Measurements from ENCODE around the gene SLC26A6. TPM values are rescaled to one million over a fixed set of nuclear protein-coding genes. Genes with fewer than 3 reads are reported as not detected.
A peak's percentile ranks its signal among the peaks of the same experiment; 100 is the strongest.

SLC26A6 gene
- polyA plus RNA-seq, 3 donors, result 26.8 to 33.9 (median 29.0) TPM

DNA sequence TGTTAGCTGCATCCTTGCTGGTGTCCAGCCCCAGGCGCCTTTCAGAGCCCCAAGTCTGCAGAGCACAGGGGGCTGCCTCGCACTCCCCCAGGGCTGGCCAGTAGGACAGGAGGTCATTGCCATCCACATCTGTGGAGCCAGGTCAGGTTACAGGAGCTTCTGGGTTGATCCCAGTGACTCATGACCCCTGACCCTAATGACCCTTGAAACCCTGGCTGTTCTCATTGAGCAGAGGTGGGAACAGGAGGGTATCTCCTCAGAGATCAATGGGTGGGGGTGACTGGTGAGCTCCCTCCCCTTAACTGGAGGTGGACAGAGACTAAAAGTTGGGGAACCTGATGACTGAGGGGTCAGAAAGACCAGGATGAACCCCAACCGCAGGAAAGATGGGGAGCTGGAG is 6.1 kb upstream of the SLC26A6 start:
- no peak for DNase-seq (ENCODE audit: extremely low read depth in 1 of 11, low read depth in 9 of 11, low spot score in 4 of 11)

- no peak for DNase-seq (ENCODE audit: extremely low read depth in 1 of 11, low read depth in 9 of 11, low spot score in 4 of 11)
These were observed 4.8 kb upstream of the SLC26A6 start for GRCh38 chr3:48639944-48640606.

DNA sequence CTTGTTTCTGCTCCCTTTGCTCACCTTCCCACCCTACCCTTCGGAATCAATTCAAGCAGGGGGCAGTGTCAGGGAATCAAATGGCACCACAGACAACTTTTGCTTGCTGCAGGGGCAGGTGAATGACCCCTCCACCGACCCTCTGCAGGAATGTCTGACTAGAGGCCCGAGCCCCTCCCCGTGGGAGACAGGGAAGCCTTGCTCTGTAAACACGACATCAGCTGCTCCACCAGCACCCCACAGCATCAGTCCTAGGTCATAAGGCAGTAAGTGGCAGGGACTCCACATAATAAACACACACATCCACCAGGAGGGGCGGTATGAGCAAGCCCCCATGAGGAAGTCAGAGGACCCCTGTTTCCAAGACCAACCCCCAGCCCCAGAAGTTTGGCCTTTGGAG is 2.0 kb upstream of the SLC26A6 start:
- DNase-seq (ENCODE audit: extremely low read depth in 1 of 11, low read depth in 9 of 11, low spot score in 4 of 11), result no peak

DNA sequence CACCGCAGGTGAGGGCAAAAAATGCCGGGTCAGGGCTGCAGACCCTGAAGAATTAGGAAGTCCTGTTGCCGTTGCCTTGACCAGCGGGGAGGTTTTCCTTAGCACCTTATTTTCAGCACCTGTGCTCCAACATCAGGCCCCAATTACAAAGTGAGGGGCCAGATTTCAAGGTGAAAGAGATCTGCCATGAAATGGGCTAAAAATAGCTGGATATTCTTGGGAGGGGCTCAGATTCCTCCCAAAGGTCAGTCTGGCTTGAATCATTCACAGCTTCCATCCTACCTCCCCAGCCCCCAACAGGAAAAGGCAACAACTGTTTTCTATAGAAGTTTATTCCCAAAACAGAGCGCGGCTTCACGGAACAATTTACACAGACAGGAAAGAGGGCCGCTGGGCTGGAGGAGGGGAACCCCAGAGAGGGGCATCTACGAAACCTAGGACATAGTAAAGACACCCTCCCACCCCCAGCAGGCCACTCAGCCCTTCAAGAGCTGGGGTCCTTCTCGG is 941 bp upstream of the SLC26A6 start:
- no peak for DNase-seq (ENCODE audit: extremely low read depth in 1 of 11, low read depth in 9 of 11, low spot score in 4 of 11)

DNA sequence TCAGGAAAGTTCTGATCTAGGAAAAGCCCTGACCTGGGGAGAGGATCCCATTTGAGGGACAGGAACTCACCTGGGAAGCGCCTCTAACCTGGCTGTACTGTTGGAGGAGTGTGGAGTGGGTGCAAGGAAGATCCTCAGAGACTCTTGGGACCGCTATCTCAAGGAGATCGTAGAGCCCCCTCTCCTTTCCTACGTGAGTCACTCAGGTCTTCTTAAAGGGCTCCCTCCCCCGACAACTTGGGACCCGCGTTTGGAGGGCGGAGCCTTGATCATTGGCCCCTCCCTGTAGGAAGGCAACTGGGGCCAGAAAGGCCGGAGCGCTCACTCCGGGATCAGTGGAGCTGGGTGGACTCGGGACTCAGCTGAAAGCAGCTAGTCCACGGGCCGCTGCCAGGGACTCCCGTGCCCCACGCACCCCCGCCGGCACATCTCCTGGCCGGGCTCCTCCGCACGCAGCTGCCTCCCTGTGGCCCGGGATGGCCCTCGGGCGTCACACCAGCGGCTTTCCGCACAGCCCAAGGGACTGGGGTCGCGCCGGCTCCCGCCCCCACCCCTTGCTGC is 520 bp downstream of the SLC26A6 start:
- no peak for DNase-seq (ENCODE audit: extremely low read depth in 1 of 11, low read depth in 9 of 11, low spot score in 4 of 11)

DNA sequence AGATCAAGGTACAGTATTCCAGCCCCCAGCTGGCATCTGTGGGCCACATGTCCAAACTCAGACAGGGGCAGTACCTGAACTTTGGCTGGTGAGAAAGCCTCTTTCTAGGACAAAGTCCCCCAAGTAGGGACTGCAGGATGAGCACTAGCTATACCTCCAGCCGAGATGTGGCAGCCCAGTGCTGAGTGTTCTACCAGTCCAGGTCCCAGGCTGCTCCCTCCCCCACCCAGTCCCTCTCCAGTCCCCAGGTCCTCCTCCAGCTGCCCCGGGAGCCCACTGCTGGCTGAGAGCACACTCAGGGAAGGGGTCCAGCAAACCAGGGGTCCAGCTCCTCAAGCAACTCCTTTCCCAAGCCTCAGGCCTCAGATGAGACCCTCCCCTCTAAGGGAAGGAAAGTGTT is 1.5 kb downstream of the SLC26A6 start:
- DNase-seq (ENCODE audit: extremely low read depth in 1 of 11, low read depth in 9 of 11, low spot score in 4 of 11), result no peak

DNA sequence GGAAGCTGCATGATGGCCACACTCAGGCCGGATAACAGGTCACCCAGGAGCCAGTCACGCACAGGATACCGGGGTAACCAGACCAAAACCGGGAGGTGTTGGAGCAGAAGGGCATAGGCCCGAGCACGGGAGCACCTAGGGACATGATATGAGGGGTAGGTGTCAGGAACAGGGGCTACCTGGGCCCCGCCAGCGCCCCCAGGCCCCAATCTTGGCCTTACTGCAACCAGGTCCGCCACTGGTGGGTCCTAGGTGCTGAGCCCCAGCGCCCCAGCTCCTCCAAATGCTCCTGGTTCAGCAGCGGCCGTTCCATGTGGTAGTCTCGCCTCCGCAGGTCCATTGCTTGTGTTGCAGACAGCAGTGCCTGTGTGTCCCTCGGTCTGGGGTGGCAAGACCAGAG is 2.0 kb downstream of the SLC26A6 start:
- no peak for DNase-seq (ENCODE audit: extremely low read depth in 1 of 11, low read depth in 9 of 11, low spot score in 4 of 11)

GRCh38 chr3:48631516-48632448 is 3.5 kb downstream of the SLC26A6 start:
- DNase-seq (ENCODE audit: extremely low read depth in 1 of 11, low read depth in 9 of 11, low spot score in 4 of 11), result no peak

- DNase-seq (ENCODE audit: extremely low read depth in 1 of 11, low read depth in 9 of 11, low spot score in 4 of 11), result no peak
These were observed 4.4 kb downstream of the SLC26A6 start for GRCh38 chr3:48630833-48631232.

- DNase-seq (ENCODE audit: extremely low read depth in 1 of 11, low read depth in 9 of 11, low spot score in 4 of 11), result no peak
These were observed 4.9 kb downstream of the SLC26A6 start for GRCh38 chr3:48630407-48630806.

DNA sequence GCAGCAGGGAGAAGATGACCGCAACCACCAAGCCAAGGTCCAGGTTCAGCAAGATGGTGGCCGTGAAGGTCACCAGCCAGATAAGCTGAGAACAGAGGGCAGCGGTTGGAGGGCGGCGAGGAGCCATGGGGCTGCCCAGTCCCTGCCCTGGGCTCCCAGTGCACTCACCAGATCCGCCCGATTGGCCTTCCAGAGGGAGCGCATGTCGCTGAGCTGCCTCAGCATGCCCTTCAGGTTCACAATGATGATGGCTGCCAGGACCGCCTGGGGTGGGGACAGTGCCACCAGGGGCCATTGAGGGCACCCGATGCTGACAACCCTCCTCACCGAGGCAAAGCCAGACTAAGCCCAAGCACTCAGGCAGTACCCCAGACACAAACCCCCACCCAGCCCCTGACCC is 5.4 kb downstream of the SLC26A6 start:
- no peak for DNase-seq (ENCODE audit: extremely low read depth in 1 of 11, low read depth in 9 of 11, low spot score in 4 of 11)

DNA sequence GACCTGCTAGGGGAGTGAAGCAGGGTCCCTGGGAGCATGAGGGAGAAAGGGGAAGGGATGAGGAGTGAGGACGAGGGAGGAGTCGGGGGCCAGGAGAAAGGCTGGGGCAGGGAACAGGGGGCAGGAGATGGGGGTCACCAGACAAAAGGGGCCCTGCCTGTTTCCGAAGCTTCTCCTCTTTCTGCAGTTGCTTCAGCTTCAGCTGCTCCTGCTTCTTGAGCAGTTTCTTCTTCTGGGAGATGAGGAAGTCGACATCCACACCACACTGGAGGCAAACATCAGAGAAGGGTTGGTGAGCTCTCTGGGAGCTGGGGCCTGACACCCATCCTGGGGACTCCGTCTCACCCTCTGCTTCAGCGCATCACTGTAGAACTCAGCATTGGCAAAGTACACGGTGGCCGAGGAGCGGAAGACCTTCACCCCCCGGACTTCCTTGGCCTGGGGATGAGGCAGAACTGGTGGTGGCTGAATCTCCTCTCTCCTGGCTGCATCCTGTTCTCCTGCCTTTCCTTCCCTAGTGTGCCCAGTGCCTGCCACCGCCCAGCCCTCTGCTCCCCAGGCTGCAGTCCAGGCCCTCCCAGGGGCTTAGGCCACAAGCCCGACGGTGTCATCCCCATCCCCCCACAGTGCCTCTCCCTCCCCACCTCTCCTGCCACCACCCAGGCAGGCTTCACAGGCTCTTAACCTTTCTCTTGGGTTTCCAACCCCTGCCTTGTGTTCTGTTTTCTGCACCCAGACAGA is 6.8 kb downstream of the SLC26A6 start:
- no peak for DNase-seq (ENCODE audit: extremely low read depth in 1 of 11, low read depth in 9 of 11, low spot score in 4 of 11)

DNA sequence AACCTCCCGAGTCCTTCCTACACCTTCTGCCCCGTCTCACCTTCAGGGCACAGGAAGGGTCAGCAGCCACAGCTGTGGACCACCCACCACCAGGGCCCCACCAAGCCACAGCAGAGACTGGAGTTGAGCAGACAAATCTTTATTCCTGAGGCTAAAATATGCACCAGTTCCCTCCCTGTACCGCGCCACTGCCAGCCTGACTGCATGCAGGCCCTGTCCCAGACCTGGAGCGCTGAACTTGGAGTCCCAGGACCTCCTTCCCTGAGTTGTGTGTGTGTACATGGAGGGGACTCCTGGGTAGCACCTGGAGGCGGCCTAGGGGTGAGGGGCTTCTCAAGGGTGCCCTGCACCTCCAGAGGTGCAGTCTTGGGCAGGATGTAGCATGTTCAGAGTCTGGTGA is 9.7 kb downstream of the SLC26A6 start:
- no peak for DNase-seq (ENCODE audit: extremely low read depth in 1 of 11, low read depth in 9 of 11, low spot score in 4 of 11)

- no peak for DNase-seq (ENCODE audit: extremely low read depth in 1 of 11, low read depth in 9 of 11, low spot score in 4 of 11)
These were observed 10.5 kb downstream of the SLC26A6 start for GRCh38 chr3:48624767-48625166.

DNA sequence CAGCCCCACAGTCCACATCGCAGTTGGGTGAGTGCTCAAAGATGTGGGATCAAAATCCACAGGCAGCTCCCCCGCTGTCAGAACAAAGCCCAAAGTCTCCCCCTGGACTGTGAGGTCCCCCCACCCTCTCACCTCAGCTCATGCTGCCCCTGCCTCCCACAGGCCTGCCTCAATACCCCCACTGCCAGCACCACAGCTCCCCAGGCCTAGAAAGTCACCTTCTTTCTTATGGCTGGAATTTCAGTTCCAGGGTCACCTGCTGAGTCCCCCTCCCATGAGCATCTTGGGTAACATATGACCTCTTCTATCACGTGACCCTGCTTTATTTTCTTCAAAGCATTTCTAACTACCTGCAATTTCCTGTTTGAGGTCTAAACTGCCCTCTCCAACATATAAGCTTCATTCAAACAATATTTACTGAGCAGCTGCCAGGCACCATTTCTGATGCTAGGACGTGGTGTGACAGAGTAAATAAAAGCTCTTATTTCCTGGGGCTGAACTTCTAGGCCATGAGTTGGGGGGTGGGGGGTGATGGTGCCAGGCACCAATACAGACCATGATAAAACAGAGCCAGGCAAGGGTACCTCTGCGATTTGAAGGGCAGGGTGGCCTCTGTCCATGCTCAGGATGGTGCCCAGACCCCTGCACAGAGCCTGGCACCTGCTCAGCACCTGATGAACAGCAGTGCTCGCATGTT is 11.3 kb downstream of the SLC26A6 start:
- peak in 1 of 11 donors; percentile 15 for DNase-seq (ENCODE audit: extremely low read depth in 1 of 11, low read depth in 9 of 11, low spot score in 4 of 11)

GRCh38 chr3:48621461-48621869 is 13.8 kb downstream of the SLC26A6 start, which contains the start of gene TMEM89:
TMEM89 (minus strand) TSS chr3:48621769; CDS start chr3:48621756, 13 bp downstream.
- no peak for DNase-seq (ENCODE audit: extremely low read depth in 1 of 11, low read depth in 9 of 11, low spot score in 4 of 11)

GRCh38 chr3:48619541-48620524 is 15.4 kb downstream of the SLC26A6 start:
- DNase-seq (ENCODE audit: extremely low read depth in 1 of 11, low read depth in 9 of 11, low spot score in 4 of 11), result no peak

Data from renal cortex interstitium (tissue), 11 donors.